HG02884 (cell line): ENCODE results near the gene MAP7.

Source experiments
- ATAC-seq: cut with Tn5 transposase; IDR thresholded peaks from one replicate; pipeline ENCODE4 v1.9.1; 2021; ENCODE audit warnings: mild to moderate bottlenecking, moderate library complexity; ENCODE audit not compliant: unreplicated experiment

The MAP7 gene

GRCh38 chr6:136426627-136427377 is 123.4 kb downstream of the MAP7 start:
- ATAC-seq, result no peak

DNA sequence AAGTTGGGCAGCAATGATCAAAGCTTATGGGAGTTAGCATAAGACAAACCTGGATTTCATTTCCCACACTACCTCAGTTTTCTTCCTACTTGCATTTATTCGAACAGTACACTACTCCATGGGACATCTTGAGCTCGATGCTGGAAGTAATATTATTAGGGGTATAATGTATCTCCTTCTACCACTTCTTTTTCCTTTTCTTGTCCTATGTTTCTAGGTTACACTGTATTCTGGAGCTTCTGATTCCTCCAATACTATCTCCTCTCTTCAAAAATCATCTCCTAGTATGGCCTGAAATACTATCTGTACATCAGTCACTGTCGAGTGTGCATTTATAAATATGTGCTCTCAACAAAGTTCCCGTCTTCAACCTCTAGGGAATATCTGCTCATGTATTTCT is 124.4 kb downstream of the MAP7 start:
- no peak for ATAC-seq

DNA sequence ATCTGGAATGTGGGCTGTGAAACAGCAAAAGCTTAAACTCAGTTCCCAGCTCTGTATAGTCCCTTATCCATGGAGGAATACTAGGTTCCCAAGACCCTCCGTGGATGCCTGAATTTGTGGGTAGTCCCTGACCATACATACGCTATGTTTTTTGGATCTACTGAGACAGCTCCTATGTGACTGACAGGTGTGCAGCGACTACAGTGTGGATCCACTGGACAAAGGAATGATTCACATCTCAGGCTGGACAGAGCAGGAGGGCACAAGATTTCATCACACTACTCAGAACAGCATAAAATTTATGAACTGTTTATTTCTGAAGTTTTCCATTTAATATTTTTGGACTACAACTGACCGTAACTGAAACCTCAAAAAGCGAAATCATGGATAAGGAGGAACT is 125.3 kb downstream of the MAP7 start:
- no peak for ATAC-seq

DNA sequence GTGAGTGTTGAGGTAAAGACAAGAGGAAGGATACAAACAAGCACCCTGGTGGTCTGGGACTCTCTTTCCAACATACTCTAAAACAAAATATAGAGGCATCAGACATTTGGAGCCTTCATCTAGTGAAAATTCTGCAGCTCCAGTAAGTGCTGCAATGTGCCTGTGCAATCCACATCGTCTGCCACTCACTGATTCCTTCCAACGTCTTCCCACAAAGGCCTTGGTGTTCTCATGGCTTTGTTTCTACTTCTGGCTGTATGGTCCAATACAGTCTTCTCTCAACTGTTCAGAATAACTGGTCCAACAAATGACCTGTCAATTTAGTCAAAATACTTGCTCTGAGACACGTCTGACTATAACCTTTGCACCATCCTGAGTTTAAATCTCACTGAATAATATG is 125.8 kb downstream of the MAP7 start:
- no peak for ATAC-seq

DNA sequence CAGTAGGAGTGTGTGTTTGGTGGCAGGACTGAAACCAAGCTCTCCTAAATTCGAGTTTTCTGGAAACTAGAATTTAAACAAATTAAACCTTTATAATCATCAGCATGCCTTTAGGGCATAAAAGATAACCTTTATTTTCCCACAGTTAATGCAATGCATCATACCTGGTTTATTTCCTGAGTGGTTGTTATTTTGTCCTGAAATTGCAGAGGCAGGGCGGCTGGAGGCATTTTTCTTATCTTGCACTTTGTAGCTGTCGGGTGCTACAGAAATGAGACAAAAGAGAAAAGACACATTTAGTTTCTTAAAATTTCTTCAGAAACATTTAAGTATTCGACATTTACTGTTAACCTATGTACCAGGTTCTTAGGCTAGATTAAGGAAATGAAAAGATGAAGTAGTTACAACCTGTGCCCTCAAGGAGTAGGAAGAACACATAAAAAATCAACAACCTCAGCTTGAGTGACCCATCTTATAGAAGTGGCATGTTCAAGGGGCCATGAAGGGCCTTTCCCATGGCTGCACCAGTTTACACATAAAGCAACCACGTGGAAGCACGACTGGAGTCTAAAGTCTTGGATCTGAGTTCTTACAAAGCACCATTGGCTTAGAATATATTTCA is 128.6 kb downstream of the MAP7 start:
- ATAC-seq, result no peak

- no peak for ATAC-seq
Observed at GRCh38 chr6:136420853-136421252, 129.4 kb downstream of the MAP7 start.

- ATAC-seq, result no peak
Observed at GRCh38 chr6:136415351-136416007, 134.7 kb downstream of the MAP7 start.

DNA sequence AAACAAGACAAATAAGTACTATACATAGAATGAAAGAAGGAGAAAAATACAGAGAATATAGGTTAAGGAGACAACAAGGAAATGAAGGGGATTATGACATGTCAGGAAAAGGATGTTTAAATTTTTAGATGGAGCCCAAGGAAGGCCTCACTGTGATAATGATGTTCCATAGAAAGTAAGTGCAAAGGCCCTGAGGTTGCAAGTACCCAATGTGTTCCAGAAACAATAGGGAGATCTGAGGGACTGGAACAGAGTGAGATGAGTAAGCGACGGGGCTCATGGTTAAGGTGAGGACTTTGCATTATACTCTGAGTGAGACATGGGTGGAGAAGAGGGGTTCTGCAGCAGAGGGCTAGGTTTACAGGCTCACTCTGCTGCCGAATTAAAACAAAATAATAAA is 137.8 kb downstream of the MAP7 start:
- no peak for ATAC-seq

GRCh38 chr6:136411453-136412354 is 138.5 kb downstream of the MAP7 start:
- ATAC-seq, result no peak

DNA sequence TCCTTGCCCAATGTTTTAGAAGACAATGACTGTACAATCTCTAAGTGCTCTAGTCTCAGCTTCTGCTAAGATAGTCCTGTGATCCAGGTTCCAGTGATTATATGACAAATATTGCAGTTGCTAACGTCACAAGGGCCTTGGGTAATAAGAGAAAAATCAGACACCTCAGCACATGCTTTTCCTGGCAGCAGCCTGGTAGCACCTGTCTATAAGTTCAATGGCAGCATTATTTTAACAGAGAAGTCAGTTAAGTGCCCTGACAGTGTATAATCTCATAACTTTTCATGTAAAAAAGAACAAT is 139.2 kb downstream of the MAP7 start:
- no peak for ATAC-seq

- ATAC-seq, result peak; percentile 92
Observed at GRCh38 chr6:136410201-136411024, 139.8 kb downstream of the MAP7 start.

DNA sequence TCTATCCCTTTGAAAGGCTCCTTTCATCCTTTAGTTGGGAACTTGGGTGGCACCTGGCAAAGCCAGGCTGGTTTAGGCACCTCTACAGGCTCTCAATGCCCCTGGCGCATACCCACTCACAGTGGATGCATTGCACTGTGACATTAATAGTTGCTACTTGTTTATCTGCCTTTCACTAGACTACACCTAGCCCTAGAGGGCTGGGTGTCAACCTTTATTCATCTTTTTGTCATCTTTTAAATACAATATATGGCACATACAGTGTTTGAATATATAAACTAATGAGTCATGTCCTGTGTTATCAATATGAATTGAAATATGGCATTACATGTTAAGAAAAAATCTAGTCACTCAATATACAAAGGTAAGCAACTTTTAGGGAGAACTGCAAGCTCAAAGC is 140.6 kb downstream of the MAP7 start:
- no peak for ATAC-seq

DNA sequence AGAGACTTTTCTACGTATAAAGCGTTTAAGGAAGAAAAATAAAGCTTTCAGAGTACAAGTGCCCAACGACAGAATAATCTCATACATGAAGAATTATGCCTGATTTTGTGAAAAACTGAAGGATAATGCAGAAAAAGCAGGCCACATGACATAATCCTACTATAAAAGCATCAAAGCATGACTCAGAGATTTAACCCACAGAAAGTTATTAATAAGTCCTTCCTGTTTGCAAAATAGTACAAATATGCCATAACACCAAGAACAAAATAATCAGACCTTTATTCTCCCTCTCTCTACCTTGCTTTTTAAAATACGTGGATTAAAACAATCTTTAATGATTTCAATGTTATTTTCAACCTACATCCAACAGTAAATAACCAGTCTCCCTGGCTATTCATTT is 142.0 kb downstream of the MAP7 start:
- ATAC-seq, result no peak

GRCh38 chr6:136405420-136406029 is 144.7 kb downstream of the MAP7 start:
- ATAC-seq, result no peak

GRCh38 chr6:136404627-136405419 is 145.4 kb downstream of the MAP7 start:
- ATAC-seq, result no peak

GRCh38 chr6:136404007-136404406 is 146.2 kb downstream of the MAP7 start:
- ATAC-seq, result no peak

GRCh38 chr6:136403110-136403980 is 146.9 kb downstream of the MAP7 start:
- ATAC-seq, result no peak

- ATAC-seq, result no peak
Observed at GRCh38 chr6:136401749-136402148, 148.5 kb downstream of the MAP7 start.
